Thyroid gland (tissue), 4 donors: ENCODE data around the gene LRIG1. TPM values are rescaled to one million over a fixed set of nuclear protein-coding genes. Genes with fewer than 3 reads are reported as not detected.

Experiments used
- DNase-seq, 2 donors: peaks; one replicate each; pipeline ENCODE4 v3.0.0-alpha.2; 2019
- H3K27ac ChIP-seq, 3 donors: fragments of 200-600 bp; sonication (generic); 1 replicate in 2 of 3; 2 replicates in 1 of 3; pipeline ENCODE4 v1.5.1; 2016 to 2019; ENCODE audit warnings: mild to moderate bottlenecking in 1 of 3, moderate library complexity in 1 of 3
- H3K27me3 ChIP-seq: fragments of 200-600 bp; sonication (generic); one replicate; pipeline ENCODE4 v1.5.1; 2019
- H3K36me3 ChIP-seq, 2 donors: fragments of 200-600 bp; sonication (generic); one replicate each; pipeline ENCODE4 v1.5.1; 2016 to 2019
- H3K4me1 ChIP-seq, 2 donors: fragments of 200-600 bp; sonication (generic); one replicate each; pipeline ENCODE4 v1.5.1; 2017 to 2019
- H3K4me3 ChIP-seq, 3 donors: fragments of 200-600 bp; sonication (generic); replicated peaks in 1 of 3; 1 replicate in 2 of 3; 2 replicates in 1 of 3; pipeline ENCODE4 v1.5.1; 2016; ENCODE audit warnings: mild to moderate bottlenecking in 1 of 3
- H3K9me3 ChIP-seq: fragments of 200-600 bp; sonication (generic); one replicate; pipeline ENCODE4 v1.5.1; 2017
- POLR2A ChIP-seq, 2 donors: fragments of 450-650 bp; IDR thresholded peaks; one replicate each; pipeline ENCODE4 v1.6.1; 2017; ENCODE audit warnings: antibody characterized with exemption in 2 of 2, mild to moderate bottlenecking in 2 of 2, moderate library complexity in 1 of 2
- WGBS, 2 donors: methylation state at CpG; one replicate each; pipeline ENCODE4 v1.1.5; 2017; 5-methylcytosine and 5-hydroxymethylcytosine counted together
- intact Hi-C: fragments of 100-400 bp; cut with DNase I; formaldehyde crosslinking; loops from one replicate; pipeline ENCODE4 v1.15.1; 2023
- total RNA-seq, 4 donors: library from RNA; depleted of rRNA; stranded (reverse); fragments of >200 nt; gene quantifications; one replicate each; pipeline ENCODE4 v1.2.3, GENCODE V29; 2016
- TF ChIP-seq, protein P1 (sequence below), 6 experiments: fragments of 200-600 bp in 3 of 6; fragments of 450-650 bp in 3 of 6; sonication (generic) in 3 of 6; IDR thresholded peaks; one replicate each; pipeline ENCODE4 v1.5.1; 2016 to 2019; ENCODE audit warnings: antibody characterized with exemption in 6 of 6, mild to moderate bottlenecking in 2 of 6, inconsistent platforms in 1 of 6, moderate library complexity in 1 of 6

LRIG1 gene
- total RNA-seq, 4 donors from 2014 or later, result 45.8 to 69.7 (median 61.7) TPM

DNA sequence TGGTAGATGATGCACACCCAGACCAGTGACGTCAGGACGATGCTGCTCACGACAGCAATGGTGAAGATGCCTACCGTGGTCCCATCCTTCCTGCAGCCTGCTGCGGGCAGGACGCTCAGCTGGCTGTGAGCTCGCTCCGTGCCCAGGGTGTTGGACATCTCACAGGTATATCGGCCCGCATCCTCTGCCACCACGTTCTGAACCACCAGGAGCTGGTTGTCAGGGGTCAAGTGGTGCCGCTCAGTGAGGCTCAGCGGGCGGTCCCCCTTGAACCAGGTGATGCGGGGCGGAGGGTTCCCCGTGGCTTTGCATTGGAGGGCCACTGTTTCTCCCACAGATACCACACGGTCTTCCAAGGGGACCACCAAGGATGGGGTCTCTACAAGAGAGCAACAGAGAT, 117.8 kb downstream of the LRIG1 start:
- H3K27ac ChIP-seq, result no peak overlapping the region
- peaks cover 10 to 11% of the 10 kb centered on the region in 2 donors for H3K4me1 ChIP-seq
- H3K4me3 ChIP-seq, result no peak overlapping the region
- TF ChIP-seq, protein P1, sequence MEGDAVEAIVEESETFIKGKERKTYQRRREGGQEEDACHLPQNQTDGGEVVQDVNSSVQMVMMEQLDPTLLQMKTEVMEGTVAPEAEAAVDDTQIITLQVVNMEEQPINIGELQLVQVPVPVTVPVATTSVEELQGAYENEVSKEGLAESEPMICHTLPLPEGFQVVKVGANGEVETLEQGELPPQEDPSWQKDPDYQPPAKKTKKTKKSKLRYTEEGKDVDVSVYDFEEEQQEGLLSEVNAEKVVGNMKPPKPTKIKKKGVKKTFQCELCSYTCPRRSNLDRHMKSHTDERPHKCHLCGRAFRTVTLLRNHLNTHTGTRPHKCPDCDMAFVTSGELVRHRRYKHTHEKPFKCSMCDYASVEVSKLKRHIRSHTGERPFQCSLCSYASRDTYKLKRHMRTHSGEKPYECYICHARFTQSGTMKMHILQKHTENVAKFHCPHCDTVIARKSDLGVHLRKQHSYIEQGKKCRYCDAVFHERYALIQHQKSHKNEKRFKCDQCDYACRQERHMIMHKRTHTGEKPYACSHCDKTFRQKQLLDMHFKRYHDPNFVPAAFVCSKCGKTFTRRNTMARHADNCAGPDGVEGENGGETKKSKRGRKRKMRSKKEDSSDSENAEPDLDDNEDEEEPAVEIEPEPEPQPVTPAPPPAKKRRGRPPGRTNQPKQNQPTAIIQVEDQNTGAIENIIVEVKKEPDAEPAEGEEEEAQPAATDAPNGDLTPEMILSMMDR (IDR thresholded peaks at IDR 0.05), result no peak
- no peak for TF ChIP-seq POLR2A (IDR thresholded peaks at IDR 0.05)
- DNase-seq, result no peak
- intact Hi-C loops, result no loop called here
- no peaks in the 10 kb centered on the region for H3K9me3 ChIP-seq
- peaks cover 73 to 75% of the 10 kb centered on the region in 2 donors for H3K36me3 ChIP-seq
- 95 to 97% methylated on average over 8 to 14 of the region's 18 CpGs for WGBS, 2 donors
- H3K27me3 ChIP-seq, result no peaks in the 10 kb centered on the region

DNA sequence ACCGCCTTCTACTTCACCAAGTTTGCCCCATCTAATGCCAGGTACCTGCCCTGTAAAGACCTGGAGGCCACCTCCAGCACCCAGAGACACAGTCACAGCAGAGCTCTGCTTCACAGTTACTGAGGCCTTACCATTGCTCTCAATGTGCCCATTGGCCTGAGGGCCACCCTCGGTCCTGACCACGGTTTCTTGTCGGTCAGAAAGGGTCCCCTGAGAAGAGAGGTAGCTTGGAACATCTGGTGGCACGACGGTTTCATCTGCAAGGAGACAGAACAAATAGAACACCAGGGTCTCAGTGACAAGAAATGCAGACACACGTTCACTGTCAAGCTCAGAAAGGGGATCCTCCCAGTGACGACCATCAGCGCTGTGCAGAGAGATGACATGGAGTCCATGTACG, 118.7 kb downstream of the LRIG1 start:
- no peak for DNase-seq
- intact Hi-C loops, result no loop called here
- TF ChIP-seq, protein P1 (IDR thresholded peaks at IDR 0.05), result no peak
- no peak for TF ChIP-seq POLR2A (IDR thresholded peaks at IDR 0.05)
- Histone ChIP-seq H3K9me3 (no peaks in the 10 kb centered on the region), H3K27ac (no peak overlapping the region), H3K36me3 (peaks cover 79 to 80% of the 10 kb centered on the region in 2 donors), H3K27me3 (no peaks in the 10 kb centered on the region), H3K4me3 (no peak overlapping the region), H3K4me1 (peaks cover 5 to 9% of the 10 kb centered on the region in 2 donors)
- 98 to 99% methylated on average over 7 to 10 of the region's 10 CpGs for WGBS, 2 donors

DNA sequence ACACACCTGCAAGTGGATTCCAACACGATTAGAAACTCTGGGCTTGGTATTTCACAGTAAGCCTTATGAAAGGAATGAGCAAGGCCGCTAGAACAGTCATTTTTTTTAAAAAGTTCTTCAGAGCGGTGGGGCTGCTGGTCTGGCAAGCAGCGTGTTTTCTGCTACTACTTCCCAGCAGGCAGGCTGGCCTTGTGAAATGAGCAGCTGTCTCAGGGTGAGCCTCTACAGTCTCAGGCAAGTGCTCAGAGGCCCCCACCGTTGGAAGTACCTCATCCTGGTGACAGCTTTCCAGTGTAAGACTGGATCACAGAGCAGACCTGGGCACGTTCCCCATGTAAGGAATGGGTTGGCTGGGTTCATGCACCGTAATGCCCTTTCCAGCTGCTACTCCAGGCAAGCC, 119.2 kb downstream of the LRIG1 start:
- 91 to 97% methylated on average over 7 of the region's 7 CpGs for WGBS, 2 donors
- Histone ChIP-seq H3K9me3 (no peaks in the 10 kb centered on the region), H3K36me3 (peaks cover 79 to 81% of the 10 kb centered on the region in 2 donors), H3K4me1 (peaks cover under 1 to 8% of the 10 kb centered on the region in 2 donors), H3K27me3 (no peaks in the 10 kb centered on the region), H3K27ac (no peak overlapping the region), H3K4me3 (no peak overlapping the region)
- intact Hi-C loops, result no loop called here
- TF ChIP-seq POLR2A (IDR thresholded peaks at IDR 0.05), result no peak
- TF ChIP-seq, protein P1 (IDR thresholded peaks at IDR 0.05), result no peak
- no peak for DNase-seq

DNA sequence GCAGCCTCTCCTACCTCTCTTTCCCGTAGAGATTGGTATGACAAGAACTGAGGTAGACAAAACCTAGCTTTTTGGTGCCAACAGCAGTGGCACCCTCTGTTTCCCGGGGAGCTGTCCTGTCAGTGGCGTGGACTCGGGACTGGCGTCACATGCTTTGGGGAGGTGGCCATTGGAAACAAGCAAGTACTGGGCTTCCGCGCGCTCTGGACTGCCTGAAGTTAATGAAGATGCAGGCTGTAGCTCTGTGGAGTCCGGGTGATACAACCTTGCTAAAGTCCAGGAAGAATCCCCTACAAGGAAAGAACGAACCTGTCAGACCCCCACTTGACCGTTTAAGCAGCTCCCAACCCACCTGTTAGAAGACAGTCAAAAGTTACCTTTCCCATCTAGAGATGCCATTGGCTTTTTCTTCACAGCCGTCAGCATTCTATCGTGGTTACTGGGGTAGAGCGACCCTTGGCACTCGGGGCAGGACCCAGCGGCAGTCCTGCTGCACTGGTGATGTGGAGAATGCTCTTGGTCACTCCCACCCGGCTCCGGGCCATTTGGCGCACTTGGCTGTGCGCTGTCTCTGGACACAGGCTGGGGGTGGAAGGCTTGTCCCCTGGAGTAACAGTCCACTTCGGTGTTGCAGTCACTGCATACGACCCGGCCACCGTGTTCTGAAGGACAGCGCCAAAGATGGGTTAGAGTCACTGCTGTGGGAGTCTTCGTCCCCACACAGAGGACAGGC, 120.5 kb downstream of the LRIG1 start:
- intact Hi-C loops, result no loop called here
- no peak overlapping the region for H3K4me3 ChIP-seq
- peaks cover 0 to 5% of the 10 kb centered on the region in 2 donors for H3K4me1 ChIP-seq
- H3K36me3 ChIP-seq, result peaks cover 73 to 77% of the 10 kb centered on the region in 2 donors
- no peak overlapping the region for H3K27ac ChIP-seq
- H3K9me3 ChIP-seq, result no peaks in the 10 kb centered on the region
- H3K27me3 ChIP-seq, result no peaks in the 10 kb centered on the region
- WGBS, 2 donors, result 95 to 96% methylated on average over 23 to 25 of the region's 26 CpGs
- no peak for DNase-seq
- no peak for TF ChIP-seq POLR2A (IDR thresholded peaks at IDR 0.05)
- TF ChIP-seq, protein P1 (IDR thresholded peaks at IDR 0.05), result no peak

DNA sequence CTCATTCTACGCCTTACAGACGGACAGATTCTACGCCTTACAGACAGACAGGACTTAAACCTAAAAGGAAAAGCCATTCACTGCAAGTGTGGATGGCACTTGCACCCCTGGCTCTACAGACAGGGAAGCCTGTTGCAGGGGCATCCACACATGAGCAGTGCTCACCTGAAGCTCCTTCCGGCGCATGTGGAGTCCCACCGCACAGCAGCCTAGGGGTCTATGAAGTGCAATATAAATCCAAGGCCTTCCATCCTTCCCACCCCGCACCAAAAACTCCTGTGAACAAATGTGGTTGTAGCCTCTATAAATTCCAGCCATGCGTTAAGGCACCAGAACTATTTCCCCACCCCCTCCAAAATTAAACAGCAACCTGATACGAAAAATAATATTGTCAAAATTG, 121.3 kb downstream of the LRIG1 start:
- TF ChIP-seq, protein P1 (IDR thresholded peaks at IDR 0.05), result no peak
- TF ChIP-seq POLR2A (IDR thresholded peaks at IDR 0.05), result no peak
- H3K27ac ChIP-seq, result no peak overlapping the region
- H3K4me1 ChIP-seq, result peaks cover 0 to 5% of the 10 kb centered on the region in 2 donors
- H3K9me3 ChIP-seq, result no peaks in the 10 kb centered on the region
- no peaks in the 10 kb centered on the region for H3K27me3 ChIP-seq
- H3K4me3 ChIP-seq, result no peak overlapping the region
- no peak for DNase-seq
- H3K36me3 ChIP-seq, result peaks cover 67 to 71% of the 10 kb centered on the region in 2 donors
- WGBS, 2 donors, result 92 to 93% methylated on average over 9 of the region's 9 CpGs
- intact Hi-C loops, result no loop called here
